GM04504 (cell line): ENCODE data around the gene MMP25.
"Not testable (repeated sequence)": the region's sequence is repeated elsewhere in the genome, so short reads cannot be mapped to it uniquely, and the experiment has no call there.

Experiments
- DNase-seq: peaks from one replicate; pipeline ENCODE4 v3.0.0-alpha.2; 2012; ENCODE audit warnings: low read depth

The MMP25 gene

DNA sequence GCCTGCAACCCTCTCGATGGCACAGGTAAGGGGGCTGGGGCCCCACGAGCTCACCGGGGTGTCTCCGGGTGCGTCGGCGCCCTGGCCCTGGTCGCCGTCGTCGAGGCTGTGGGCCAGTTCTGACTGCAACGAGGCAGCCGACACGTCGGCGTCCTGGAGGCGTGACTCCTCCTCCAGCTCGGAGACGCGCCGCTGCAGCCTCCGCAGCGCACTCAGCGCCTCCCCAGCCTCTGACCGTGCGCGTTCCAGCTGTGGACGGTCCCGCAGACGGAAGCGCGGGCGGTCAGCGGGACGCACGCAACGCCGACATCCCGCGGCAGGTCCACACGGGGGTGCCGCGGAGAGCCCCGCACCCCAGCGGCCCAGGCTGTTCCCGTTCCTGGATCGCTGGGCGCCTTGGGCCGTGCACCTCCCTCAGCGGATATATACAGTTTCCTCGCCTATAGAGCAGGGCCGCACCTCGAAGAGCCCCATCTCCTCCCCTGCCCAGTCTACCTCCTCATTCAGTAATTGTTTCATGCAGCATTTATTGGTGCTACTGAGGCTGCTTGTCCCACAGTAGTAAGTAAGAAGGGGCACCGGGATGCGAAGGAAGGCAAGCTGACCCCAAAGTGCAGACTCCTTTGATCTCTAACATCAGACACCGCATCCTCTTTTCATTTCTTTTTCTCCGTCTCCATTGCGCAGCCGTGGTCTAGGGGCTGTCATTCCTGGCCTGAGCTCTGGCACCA lies 16.7 kb upstream of the MMP25 start:
- DNase-seq = peak; percentile 12

DNA sequence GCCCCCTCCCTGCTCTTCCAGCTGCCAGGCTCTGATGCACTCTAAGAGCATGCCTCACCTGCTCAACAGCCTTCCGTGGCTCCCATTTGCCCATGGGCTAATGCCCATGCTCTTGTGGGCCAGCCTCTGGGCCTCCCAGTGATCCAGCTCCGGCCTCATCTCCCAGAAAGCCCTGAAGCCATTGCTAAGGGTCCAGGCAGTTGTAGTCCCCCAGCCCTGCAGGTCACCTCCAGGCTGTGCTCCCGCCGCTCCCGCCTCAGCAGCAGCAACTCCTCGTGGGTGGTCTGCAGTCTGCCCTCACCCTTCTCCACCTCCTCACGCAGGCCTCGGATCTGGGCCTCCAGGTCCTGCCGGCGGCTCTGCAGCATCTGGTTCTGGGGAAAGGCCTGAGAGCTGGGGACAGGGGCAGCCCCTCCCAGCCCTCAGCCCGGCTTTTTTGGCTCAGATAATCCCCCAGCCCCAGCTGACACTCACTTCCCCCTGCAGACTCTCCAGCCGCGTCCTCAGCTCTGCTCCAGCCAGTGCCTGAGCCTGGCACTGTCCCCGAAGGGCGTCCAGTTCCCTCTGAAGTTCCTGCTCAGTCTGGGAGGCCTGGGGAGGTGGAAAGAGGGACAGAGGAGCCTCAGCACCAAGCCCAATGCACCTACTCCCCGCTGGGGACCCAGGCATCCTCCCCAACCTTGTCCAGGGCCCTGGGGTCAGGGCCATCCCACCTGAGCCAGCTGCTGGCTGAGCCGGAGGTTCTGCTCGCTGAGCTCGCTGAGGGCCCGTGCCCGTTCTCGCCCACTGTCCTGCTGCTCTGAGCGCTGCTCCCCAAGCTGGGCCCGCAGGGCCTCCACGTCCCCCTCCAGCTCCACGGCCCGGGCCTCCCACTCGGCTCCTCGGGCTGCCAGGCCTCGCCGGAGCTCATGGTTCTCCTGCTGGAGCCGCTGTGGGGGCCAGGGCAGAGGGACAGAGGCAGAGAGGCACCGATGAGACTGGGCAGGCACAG lies 15.8 kb upstream of the MMP25 start:
- DNase-seq = no peak

DNA sequence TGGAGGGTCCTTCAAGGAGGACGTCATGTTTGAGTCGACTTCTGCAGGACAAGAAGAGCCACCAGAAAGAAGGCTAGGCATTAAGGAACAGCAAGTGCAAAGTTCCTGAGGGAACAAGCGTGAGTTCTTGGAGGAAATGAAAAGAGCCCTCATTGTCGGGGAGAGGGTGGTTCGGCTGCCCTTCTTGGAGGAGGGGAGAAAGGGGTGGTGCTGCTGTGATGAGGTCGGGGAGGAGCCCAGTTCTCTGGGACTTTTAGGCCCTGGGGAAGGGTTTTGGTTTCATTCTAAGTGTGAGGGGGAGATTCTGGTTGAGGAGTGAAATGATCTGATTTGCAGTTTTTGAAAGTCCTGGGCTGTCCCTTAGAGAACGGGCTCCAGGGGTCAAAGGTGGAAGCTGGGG lies 13.7 kb upstream of the MMP25 start:
- no peak for DNase-seq

DNA sequence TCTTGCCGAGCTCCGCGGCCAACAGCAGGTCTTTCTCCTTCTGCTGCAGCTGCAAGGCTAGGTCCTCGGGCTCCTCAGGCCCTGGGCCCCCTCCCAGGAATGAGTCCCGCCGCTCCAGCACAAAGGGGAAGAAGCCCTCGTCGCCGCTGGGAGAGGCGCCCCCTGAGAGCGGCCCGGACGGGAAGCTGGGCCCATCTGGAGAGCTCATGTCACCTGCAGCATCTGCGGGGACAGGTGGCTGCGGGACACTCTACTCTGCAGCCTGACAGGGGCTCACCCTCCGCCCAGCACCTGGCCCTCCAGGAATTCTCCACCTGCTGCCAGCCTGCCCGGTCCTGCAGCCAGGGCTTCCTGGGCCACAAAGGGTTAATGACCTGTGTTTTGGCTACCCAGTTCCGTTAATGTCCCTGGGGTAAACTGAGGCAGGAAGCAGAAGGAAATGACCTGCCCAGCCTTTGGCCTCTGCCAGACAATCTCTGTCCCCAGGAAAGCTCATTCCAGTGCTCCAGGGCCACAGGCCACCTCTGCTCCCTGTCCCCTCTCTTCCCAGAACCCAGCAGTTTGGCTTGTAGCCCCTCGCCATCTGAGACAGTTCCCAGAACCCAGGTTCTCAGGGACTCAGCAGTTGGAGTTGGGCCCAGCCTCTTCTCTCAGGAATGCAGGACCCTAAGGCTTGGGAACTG lies 10.9 kb upstream of the MMP25 start:
- DNase-seq = no peak

DNA sequence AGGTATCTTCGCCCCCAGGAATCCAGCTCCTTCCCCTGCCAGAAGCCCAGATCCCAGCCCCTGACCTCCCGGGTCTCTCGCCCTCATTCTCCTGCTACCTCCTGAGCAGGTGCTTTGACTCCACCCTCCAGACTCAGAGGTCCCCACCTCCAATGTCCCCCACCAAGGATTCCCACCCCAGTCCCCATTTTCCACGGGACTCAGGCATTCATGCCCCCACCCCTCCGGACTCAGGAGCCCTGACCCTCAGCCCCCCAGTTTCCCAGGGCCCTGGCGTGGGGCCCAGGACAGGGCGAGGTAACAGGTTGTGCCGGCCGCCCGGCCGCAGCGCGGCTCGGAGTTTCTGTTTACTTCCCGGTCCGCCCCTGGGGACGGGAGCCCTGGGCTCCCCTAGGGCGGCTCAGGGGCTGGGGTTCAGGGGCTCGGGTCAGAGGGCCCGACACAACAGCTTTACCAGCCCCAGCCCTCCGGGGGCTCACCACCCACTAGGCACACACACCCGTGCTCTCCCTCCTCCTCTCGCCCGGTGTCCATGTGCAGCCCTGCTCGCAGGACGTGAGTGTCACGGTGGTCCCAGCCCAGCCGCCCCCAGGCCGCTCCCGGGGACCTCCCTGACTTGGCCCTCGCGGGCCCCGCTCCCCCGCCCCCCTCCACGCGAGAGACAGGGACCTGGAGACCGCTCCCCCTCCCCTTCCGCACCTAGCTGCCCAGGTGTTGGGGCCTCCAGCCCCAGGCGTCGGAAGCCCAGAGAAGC lies 10.2 kb upstream of the MMP25 start:
- no peak for DNase-seq

DNA sequence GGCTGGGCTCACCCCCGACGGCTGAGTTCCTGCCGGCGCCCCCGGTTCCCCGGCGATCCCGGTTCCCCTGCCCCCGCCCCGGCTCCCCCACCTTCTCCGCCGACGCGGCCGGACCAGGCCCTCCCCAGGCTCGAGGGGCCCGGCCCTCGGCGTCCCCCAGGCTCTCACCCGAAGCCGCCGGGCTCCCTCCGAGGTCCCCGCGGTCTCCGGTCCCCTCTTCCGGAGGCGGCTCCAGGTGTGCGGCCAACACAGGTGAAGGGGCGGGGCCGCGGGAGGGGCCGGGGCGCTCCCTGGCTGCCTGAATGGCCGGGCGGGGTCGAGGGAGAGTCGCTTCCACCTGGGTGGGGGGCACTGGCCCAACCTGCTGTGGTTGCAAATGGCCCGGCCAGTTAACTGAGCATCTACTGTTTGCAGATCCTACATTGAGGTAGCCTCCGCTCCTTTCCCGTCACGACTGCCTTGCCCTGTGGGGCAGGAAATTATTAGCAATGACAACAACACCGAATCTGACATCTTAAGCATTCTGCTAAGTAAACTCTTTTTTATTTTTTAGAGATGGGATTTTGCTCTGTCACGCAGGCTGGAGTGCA lies 9.5 kb upstream of the MMP25 start, which contains the start of gene BICDL2:
BICDL2 (minus strand) TSS at position 219 of the 590 bp plus-strand sequence. CDS start 1,448 bp downstream, outside the sequence.
- DNase-seq = no peak

DNA sequence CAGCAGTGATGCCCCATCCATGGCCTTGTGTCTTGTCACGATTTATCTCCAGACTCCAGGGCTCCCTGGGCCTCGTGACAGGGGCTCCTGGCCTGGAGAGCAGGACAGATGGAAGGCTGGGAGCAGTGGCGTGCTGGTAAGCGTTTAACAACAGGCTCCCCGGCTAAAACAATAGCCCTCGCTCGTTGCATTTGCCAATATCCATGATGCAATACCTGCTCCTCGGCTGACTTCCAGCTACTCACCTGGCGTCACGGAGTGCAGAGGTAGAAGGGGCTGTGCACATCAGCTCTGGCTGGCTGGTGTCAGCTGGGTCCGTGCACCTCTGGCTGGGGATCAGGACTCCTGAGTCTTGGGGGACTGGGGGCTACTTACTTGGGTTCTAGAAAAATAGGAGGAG lies 8.1 kb upstream of the MMP25 start:
- DNase-seq = no peak

DNA sequence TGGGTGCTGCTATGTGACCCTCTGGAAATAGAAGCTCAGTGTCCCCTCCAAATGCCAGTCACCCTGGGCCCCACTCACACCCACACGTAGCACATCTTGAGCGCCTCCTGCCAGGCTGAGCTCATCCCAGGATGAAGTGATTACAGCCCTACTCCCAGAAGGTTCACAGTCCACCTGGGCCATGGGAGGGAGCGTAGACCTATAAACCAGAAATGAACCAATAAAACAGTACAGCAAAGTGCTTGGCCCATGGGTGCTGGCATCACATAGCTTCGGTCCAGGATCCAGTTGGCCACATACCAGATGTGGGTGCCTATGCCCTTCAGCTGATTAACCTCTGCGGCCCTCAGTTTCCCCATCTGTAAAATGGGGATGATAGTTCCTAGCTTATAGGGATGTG lies 7.5 kb upstream of the MMP25 start:
- DNase-seq = no peak

DNA sequence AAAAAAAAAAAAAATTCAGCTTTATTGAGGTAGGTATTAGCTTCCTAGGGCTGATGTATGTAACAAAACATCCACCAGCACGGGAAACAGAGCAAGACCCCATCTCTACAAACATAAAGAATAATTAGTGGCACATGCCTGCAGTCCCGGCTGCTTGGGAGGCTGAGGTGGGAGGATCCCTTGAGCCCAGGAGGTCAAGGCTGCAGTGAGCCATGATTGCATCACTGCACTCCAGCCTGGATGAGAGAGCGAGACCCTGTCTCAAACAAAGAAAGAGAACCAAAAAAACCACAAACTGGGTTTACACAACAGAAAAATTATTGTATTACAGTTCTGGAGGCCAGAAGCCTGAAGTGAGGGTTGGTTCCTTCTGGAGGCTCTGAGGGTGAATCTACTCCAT lies 4.0 kb upstream of the MMP25 start:
- DNase-seq = no peak

DNA sequence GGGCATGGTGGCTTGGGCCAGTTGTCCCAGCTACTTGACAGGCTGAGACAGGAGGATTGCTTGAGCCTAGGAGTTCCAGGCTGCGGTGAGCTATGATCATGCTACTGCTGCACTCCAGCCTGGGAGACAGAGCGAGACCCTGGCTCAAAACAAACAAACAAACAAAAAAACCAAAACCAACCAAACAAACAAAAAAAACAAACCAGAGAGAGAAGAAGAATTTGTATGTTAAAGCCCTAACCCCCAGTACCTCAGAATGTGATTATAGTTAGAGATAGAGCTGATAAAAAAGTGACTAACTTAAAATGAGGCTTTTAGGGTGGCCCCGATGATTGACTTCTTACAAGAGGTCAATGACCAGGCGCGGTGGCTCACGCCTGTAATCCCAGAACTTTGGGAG lies 1.7 kb upstream of the MMP25 start:
- DNase-seq = no peak

DNA sequence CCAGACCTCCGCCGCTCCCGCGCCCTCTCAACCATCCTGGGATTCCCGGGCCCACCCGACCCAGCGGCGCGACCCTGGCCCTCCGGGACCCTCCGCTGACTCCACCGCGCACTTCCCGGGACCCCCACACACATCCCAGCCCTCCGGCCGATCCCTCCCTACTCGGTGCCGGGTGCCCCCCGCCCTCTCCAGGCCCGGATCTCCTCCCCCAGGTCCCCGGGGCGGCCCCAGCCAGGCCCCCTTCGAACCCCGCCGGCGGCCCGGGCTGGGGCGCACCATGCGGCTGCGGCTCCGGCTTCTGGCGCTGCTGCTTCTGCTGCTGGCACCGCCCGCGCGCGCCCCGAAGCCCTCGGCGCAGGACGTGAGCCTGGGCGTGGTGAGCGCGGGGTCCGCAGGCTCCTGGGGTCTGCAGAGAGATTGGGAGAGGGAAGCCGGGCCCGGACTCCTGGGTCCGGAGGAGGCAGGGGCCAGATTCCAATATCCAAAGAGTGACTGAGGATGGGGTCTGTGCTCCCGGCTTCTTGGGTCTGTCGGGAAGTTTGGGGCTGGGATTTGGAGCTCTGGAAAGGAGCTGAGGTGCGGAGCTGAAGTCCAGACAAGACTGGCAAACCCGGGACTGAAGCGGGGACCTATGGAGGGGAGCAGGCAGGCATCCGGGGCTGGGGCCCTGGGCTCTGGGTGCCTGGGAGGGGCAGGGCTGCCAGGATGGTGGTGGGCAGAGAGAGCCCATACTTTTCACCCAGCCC lies 453 bp downstream of the MMP25 start:
- DNase-seq = no peak

DNA sequence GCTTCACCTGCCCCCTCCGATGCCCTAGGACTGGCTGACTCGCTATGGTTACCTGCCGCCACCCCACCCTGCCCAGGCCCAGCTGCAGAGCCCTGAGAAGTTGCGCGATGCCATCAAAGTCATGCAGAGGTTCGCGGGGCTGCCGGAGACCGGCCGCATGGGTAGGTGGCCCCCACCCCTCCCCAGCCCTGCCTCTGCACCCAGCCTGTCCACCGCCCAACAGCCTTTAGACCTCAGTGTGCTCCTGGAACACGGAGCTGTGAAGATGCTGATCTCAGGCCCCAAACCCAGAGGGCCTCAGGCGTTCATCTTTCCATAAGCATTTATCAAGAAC lies 993 bp downstream of the MMP25 start:
- no peak for DNase-seq

DNA sequence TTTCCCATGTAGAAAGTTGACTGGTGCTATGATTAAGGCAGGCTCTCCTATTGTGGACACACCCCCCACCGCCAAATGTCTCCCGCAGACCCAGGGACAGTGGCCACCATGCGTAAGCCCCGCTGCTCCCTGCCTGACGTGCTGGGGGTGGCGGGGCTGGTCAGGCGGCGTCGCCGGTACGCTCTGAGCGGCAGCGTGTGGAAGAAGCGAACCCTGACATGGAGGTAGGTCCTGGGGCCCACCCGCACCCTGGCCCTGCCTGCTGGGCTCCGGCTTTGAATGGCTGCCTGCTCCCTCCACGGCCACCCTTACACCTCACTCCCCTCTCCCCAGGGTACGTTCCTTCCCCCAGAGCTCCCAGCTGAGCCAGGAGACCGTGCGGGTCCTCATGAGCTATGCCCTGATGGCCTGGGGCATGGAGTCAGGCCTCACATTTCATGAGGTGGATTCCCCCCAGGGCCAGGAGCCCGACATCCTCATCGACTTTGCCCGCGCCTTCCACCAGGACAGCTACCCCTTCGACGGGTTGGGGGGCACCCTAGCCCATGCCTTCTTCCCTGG lies 3.6 kb downstream of the MMP25 start:
- DNase-seq = no peak

DNA sequence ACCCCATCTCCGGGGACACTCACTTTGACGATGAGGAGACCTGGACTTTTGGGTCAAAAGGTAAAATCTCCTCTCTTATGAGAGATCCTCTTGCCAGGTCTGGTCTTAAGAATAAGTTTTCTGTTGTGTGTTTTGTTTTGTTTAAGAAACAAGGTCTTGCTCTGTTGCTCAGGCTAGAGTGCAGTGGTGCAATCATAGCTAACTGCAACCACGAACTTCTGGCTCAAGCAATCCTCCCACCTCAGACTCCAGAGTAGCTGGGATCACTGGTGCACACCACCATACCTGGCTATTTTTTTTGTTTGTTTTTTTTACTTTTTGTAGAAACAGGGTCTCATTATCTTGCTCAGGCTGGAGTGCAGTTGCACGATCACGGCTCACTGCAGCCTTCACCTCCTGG lies 4.1 kb downstream of the MMP25 start:
- no peak for DNase-seq

DNA sequence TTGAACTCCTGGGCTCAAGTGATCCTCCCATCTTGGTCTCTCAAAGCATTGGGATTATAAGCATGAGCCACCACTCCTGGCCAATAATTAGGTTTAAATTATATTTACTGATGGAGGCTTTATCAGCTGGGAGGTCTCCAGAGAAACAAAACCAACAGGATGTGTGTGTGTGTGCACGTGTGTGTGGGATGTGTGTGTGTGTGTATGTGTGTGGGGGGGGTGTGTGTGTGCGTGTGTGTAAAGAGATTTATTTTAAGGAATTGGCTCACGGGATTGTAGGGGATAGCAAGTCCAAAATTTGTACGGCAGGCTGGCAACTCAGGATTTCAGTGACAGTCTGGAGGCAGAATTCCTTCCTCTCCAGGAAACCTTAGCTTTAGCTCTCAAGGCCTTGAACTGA lies 4.6 kb downstream of the MMP25 start:
- no peak for DNase-seq

DNA sequence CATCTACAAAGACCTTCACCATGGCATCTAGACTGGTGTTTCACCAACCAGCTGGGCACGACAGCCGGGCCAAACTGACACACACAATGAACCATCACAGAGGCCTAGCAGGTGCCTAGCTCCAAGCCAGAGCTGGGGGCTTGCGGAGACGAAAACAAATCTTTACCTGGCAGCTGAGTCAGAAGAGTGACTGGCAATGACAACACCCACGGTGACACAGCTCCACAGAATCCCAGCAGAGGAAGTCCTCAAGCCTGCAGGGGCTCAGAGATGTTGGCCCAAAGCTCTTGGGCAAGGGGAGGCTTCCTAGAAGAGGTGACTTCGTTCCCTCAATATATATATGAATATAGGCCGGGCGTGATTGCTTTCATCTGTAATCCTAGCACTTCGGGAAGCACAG lies 5.1 kb downstream of the MMP25 start:
- DNase-seq = no peak

DNA sequence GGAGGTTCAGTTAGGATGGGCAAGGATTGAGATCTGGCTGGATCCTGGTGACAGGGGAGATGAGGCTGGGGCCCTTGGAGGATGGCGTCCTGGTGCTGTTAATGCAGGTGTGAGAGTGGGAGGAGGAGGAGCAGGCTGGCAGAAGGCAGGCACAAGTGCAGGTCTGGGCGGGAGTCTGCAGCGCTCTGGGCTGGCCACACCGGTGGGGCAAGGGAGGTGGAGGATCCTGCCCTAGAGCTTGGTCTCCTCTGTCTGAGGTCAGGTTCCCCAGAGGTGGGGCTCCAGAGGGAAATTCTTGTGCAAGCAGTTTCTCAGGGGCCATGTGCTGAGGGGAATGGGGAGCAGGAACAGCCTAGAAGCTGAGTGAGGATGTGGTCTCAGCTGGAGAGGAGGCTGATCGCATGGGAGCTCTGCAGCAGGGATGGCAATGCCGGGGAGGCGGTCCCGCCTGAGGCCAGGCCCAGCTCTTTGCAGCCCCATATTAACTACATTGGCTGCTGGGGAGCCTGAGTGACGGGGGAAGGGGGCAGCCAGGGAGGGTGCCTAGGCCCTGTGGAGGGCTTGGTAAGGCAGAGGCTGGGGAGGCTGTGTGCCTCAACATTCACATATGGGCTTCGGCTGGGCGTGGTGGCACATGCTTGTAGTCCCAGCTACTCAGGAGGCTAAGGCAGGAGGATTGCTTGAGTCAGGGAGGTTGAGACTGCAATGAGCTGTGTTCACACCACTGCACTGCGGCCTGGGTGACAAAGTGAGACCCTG lies 6.4 kb downstream of the MMP25 start:
- DNase-seq = not testable (repeated sequence)

DNA sequence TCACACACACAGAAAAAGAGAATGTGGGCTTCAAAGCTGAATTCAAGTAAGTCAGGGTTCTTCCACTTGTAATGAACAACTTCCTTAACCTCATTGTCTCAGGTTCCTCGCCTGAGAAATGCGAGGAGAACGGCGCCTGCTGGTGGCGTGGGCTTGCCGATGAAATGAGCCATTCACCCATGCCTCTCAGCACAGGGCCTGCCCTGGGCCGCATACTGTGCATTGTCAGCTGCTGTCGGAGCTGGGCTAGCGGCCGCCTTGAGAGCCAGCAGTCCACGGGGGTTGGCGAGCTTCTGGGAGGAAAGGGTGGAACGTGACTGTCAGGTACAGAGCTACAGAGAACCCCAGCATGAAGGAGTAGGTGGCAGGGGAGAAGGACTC lies 7.0 kb downstream of the MMP25 start:
- not testable (repeated sequence) for DNase-seq

DNA sequence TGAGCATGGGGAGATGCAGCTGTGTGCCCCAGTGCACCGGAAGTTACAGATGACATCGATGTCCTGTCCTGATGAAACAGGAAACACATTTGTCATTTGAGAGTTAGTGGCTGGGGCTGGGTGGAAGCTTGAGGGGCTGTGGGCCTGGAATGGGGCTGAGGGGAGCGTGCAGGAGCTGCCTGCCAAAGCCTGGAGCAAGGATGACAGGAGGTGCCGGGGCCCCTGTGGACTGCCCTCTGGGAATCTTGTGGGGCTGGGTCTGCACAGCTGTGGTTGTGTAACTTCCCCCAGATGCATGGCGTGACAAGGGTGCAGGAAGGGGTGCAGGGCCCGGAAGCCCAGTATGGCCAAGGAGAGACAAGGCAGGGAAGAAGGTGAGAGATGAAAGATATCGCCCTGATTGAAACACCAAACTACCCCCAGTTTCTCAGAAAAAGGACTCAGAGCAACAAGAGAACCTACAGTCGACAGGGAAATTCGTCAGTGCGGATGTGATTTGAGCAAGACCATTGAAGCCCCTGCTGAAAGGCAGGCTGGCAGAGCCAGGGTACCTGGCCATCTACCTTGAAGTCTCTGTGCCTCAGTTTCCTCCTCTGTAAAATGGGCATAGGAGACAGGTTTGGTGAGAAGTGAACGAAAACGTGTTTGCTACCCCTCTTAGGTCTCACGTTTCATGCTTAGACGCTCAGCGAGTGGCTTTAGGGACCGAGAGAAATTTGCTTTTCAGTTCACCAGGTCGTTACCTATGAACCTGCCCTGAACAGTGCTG lies 8.8 kb downstream of the MMP25 start:
- DNase-seq = no peak
